Measurements from ENCODE around the gene TXNRD2.

TXNRD2 gene

GRCh38 chr22:19979712-19980493, 38.3 kb upstream of the TXNRD2 start:
- DNase-seq = no peak

GRCh38 chr22:19978748-19979147, 37.1 kb upstream of the TXNRD2 start:
- no peak for DNase-seq

- DNase-seq = no peak
Measured at GRCh38 chr22:19977296-19978243, 36.0 kb upstream of the TXNRD2 start.

GRCh38 chr22:19976671-19977070, 35.1 kb upstream of the TXNRD2 start:
- no peak for DNase-seq

- no peak for DNase-seq
Measured at GRCh38 chr22:19975707-19976035, 34.1 kb upstream of the TXNRD2 start.

- DNase-seq = no peak
Measured at GRCh38 chr22:19974935-19975706, 33.5 kb upstream of the TXNRD2 start.

- DNase-seq = no peak
Measured at GRCh38 chr22:19974268-19974861, 32.7 kb upstream of the TXNRD2 start.

GRCh38 chr22:19973551-19974267, 32.1 kb upstream of the TXNRD2 start:
- DNase-seq = no peak

- DNase-seq = no peak
Measured at GRCh38 chr22:19972652-19973550, 31.3 kb upstream of the TXNRD2 start.

GRCh38 chr22:19972251-19972650, 30.6 kb upstream of the TXNRD2 start:
- DNase-seq = no peak

GRCh38 chr22:19971276-19972124, 29.9 kb upstream of the TXNRD2 start:
- no peak for DNase-seq

- peak; percentile 81 for DNase-seq
Measured at GRCh38 chr22:19970479-19971275, 29.1 kb upstream of the TXNRD2 start.

- DNase-seq = no peak
Measured at GRCh38 chr22:19970031-19970478, 28.4 kb upstream of the TXNRD2 start.

GRCh38 chr22:19969141-19969928, 27.7 kb upstream of the TXNRD2 start:
- no peak for DNase-seq

- DNase-seq = no peak
Measured at GRCh38 chr22:19968450-19968891, 26.9 kb upstream of the TXNRD2 start.

- no peak for DNase-seq
Measured at GRCh38 chr22:19967850-19968449, 26.3 kb upstream of the TXNRD2 start.

GRCh38 chr22:19966908-19967750, 25.5 kb upstream of the TXNRD2 start:
- DNase-seq = no peak
